ENCODE results near the gene SF3A1.

The SF3A1 gene

DNA sequence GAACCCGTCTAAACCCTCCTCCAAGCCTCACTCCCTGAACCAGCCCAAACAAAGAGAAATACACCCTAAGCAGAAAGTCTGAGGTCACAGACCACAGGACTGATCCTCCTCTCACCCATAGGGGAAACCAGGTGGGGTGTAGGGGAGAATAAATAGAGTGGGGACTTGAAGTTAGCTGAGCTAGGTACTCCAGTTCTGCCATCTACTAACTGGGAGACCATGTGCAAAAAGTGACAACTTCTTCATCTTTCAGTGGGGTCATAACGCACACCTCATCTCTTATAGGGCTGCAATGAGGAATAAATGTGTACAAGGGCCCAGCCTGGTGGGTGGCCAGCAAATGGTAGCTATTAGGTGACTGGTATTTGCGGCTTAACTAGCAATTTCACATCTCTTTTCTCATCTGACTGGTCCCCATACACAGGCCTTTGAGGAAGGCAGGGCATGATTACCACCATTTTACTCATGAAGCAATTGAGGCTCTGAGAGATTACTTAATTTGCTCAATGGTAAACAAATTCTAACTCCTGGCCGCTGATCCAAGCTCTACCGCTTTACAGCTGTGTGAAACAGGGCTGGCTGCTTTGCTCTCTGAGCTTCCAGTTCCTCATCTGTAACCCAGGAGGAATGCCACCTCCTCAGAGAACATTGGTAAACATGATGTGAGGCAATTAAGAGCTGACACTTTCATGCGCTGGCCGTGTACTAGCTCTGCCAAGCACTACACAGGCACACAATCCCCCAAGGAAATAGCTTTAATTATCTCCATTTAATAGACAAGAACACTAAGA, 46.5 kb downstream of the SF3A1 start:
- peak overlapping the region; percentile 33 for H3K4me2 ChIP-seq (ENCODE audit: low read depth, low read length)

GRCh38 chr22:30308518-30309230, 48.0 kb downstream of the SF3A1 start:
- DNase-seq = peak; percentile 54
- TF ChIP-seq EZH2 (optimal IDR thresholded peaks at IDR 0.05; ENCODE audit: low read depth, low read length) = no peak
- TF ChIP-seq CTCF (IDR thresholded peaks at IDR 0.05; ENCODE audit: low read length) = no peak
- no peak for TF ChIP-seq EZH2phosphoT487 (IDR thresholded peaks at IDR 0.05; ENCODE audit: low read length)
- Histone ChIP-seq H3K27ac (ENCODE audit: low read length) (peak overlapping the region; percentile 33; the same call in 1 of the 2 replicates), H3K4me3 (ENCODE audit: low read length) (no peak overlapping the region), H3F3A (ENCODE audit: insufficient read depth, low read length) (peaks cover 31% of the 10 kb centered on the region), H4K20me1 (ENCODE audit: insufficient read depth, low read length) (no peaks in the 10 kb centered on the region), H3K36me3 (replicated peaks; ENCODE audit: insufficient read depth, low read length) (no peaks in the 10 kb centered on the region), H3K4me1 (ENCODE audit: low read length) (peaks cover 66% of the 10 kb centered on the region), H3K4me2 (ENCODE audit: low read depth, low read length) (no peak overlapping the region), H3K27me3 (replicated peaks; ENCODE audit: insufficient read depth, low read length) (no peaks in the 10 kb centered on the region), H3K79me2 (ENCODE audit: low read length) (peaks cover 66% of the 10 kb centered on the region), H2AFZ (ENCODE audit: low read length) (no peak overlapping the region), H3K9me2 (replicated peaks; ENCODE audit: insufficient read depth, low read length) (no peaks in the 10 kb centered on the region), H3K9ac (ENCODE audit: low read length) (no peak overlapping the region), H3K9me3 (replicated peaks; ENCODE audit: insufficient read depth, low read length) (no peaks in the 10 kb centered on the region)

More for the DNA sequence above, 46.5 kb downstream of the SF3A1 start:
- no peaks in the 10 kb centered on the region for H3K27me3 ChIP-seq (replicated peaks; ENCODE audit: insufficient read depth, low read length)
- no peak overlapping the region for H2AFZ ChIP-seq (ENCODE audit: low read length)
- H3K9me3 ChIP-seq (replicated peaks; ENCODE audit: insufficient read depth, low read length) = no peaks in the 10 kb centered on the region
- H4K20me1 ChIP-seq (ENCODE audit: insufficient read depth, low read length) = no peaks in the 10 kb centered on the region
- H3K4me3 ChIP-seq (ENCODE audit: low read length) = no peak overlapping the region
- peaks cover 70% of the 10 kb centered on the region for H3K79me2 ChIP-seq (ENCODE audit: low read length)
- H3K4me1 ChIP-seq (ENCODE audit: low read length) = peaks cover 59% of the 10 kb centered on the region
- TF ChIP-seq EZH2 (optimal IDR thresholded peaks at IDR 0.05; ENCODE audit: low read depth, low read length) = no peak
- no peak for TF ChIP-seq EZH2phosphoT487 (IDR thresholded peaks at IDR 0.05; ENCODE audit: low read length)
- TF ChIP-seq CTCF (IDR thresholded peaks at IDR 0.05; ENCODE audit: low read length) = no peak
- peaks cover 30% of the 10 kb centered on the region for H3F3A ChIP-seq (ENCODE audit: insufficient read depth, low read length)
- H3K36me3 ChIP-seq (replicated peaks; ENCODE audit: insufficient read depth, low read length) = no peaks in the 10 kb centered on the region
- H3K9me2 ChIP-seq (replicated peaks; ENCODE audit: insufficient read depth, low read length) = no peaks in the 10 kb centered on the region
- peak; percentile 57 for DNase-seq
- peak overlapping the region; percentile 68; the same call in 1 of the 2 replicates for H3K27ac ChIP-seq (ENCODE audit: low read length)
- H3K9ac ChIP-seq (ENCODE audit: low read length) = no peak overlapping the region

- peaks cover 69% of the 10 kb centered on the region for H3K4me1 ChIP-seq (ENCODE audit: low read length)
- no peak overlapping the region for H3K4me3 ChIP-seq (ENCODE audit: low read length)
- H3F3A ChIP-seq (ENCODE audit: insufficient read depth, low read length) = peaks cover 31% of the 10 kb centered on the region
- no peaks in the 10 kb centered on the region for H3K9me2 ChIP-seq (replicated peaks; ENCODE audit: insufficient read depth, low read length)
- H3K9ac ChIP-seq (ENCODE audit: low read length) = no peak overlapping the region
- H3K27me3 ChIP-seq (replicated peaks; ENCODE audit: insufficient read depth, low read length) = no peaks in the 10 kb centered on the region
- no peak overlapping the region for H3K4me2 ChIP-seq (ENCODE audit: low read depth, low read length)
- H3K9me3 ChIP-seq (replicated peaks; ENCODE audit: insufficient read depth, low read length) = no peaks in the 10 kb centered on the region
- no peak overlapping the region for H2AFZ ChIP-seq (ENCODE audit: low read length)
- no peaks in the 10 kb centered on the region for H4K20me1 ChIP-seq (ENCODE audit: insufficient read depth, low read length)
- no peak for DNase-seq
- TF ChIP-seq CTCF (IDR thresholded peaks at IDR 0.05; ENCODE audit: low read length) = no peak
- TF ChIP-seq EZH2phosphoT487 (IDR thresholded peaks at IDR 0.05; ENCODE audit: low read length) = no peak
- no peak for TF ChIP-seq EZH2 (optimal IDR thresholded peaks at IDR 0.05; ENCODE audit: low read depth, low read length)
- H3K79me2 ChIP-seq (ENCODE audit: low read length) = peaks cover 65% of the 10 kb centered on the region
- peak overlapping the region; percentile 33; the same call in 1 of the 2 replicates for H3K27ac ChIP-seq (ENCODE audit: low read length)
- H3K36me3 ChIP-seq (replicated peaks; ENCODE audit: insufficient read depth, low read length) = no peaks in the 10 kb centered on the region
Measured at GRCh38 chr22:30308093-30308492, 48.6 kb downstream of the SF3A1 start.
